K562 (cell line): ENCODE data around the gene PARD3B. TPM values are rescaled to one million over a fixed set of nuclear protein-coding genes. Genes with fewer than 3 reads are reported as not detected.

Source experiments
- ATAC-seq: fragments of 200-7000 bp; cut with Tn5 transposase; 3 replicates; pipeline ENCODE4 v1.9.1; 2020; ENCODE audit warnings: moderate library complexity
- BruUV-seq: library from RNA; stranded (reverse); fragments of 400-500 nt; replicated peaks from 2 replicates; lab custom pipeline; 2021; lab: Mats Ljungman, UMichigan
- CTCF ChIA-PET: fragments of 300-600 bp; formaldehyde crosslinking; extraction: SDS; loops from one replicate; lab custom pipeline; 2021; ENCODE audit warnings: low intra/inter-chr PET ratio; lab: Yijun Ruan, JAX
- POLR2A ChIA-PET: fragments of 300-600, 350-650 bp; sonication (Branson Sonifier 250); formaldehyde crosslinking; extraction: SDS; loops from one replicate; lab custom pipeline; 2021; ENCODE audit warnings: antibody characterized with exemption, inconsistent platforms; lab: Yijun Ruan, JAX
- DNase-seq, 4 experiments: peaks; one replicate each; pipeline versions ENCODE4 v3.0.0 to v3.0.0-alpha.2; 2011 to 2018; ENCODE audit warnings: low spot score in 3 of 4, mixed read lengths in 3 of 4; ENCODE audit errors: extremely low read depth in 1 of 4
- FAIRE-seq: peaks from 2 replicates; lab custom pipeline; 2011; peaks lifted over from hg19 to GRCh38; lab: Jason Lieb, UNC
- H2AFZ ChIP-seq: 2 replicates; pipeline ENCODE4 v1.6.0; 2011; ENCODE audit warnings: low read depth, low read length, control low read depth, inconsistent platforms
- H3K27ac ChIP-seq: fragments of 200-600 bp; 3 replicates; pipeline ENCODE4 v1.8.0; 2011; ENCODE audit warnings: low read depth, mild to moderate bottlenecking, control low read depth, inconsistent platforms, low read length, moderate library complexity, mixed read lengths; ENCODE audit errors: extremely low read depth
- H3K27me3 ChIP-seq, 2 experiments: fragments of 300-600 bp in 1 of 2; 2 replicates in 1 of 2; 3 replicates in 1 of 2; pipeline versions ENCODE4 v1.6.0 to v1.8.0; 2011; ENCODE audit warnings: inconsistent platforms in 2 of 2, low read length in 2 of 2, mild to moderate bottlenecking in 1 of 2, mixed read lengths in 1 of 2, moderate library complexity in 1 of 2; ENCODE audit not compliant: control insufficient read depth in 2 of 2, insufficient read depth in 2 of 2
- H3K36me3 ChIP-seq: fragments of 300-600 bp; 3 replicates; pipeline ENCODE4 v1.8.0; 2011; ENCODE audit warnings: mild to moderate bottlenecking, low read length, inconsistent platforms; ENCODE audit not compliant: control insufficient read depth, insufficient read depth
- H3K4me1 ChIP-seq, 2 experiments: fragments of 200-600 bp in 1 of 2; replicated peaks in 1 of 2; 2 replicates in 1 of 2; 3 replicates in 1 of 2; pipeline versions ENCODE4 v1.5.1 to v1.8.0; 2011; ENCODE audit warnings: inconsistent platforms in 2 of 2, low read length in 2 of 2, mild to moderate bottlenecking in 1 of 2, mixed read lengths in 1 of 2, moderate library complexity in 1 of 2; ENCODE audit not compliant: control insufficient read depth in 2 of 2, insufficient read depth in 2 of 2
- H3K4me2 ChIP-seq: 2 replicates; pipeline ENCODE4 v1.6.1; 2011; ENCODE audit warnings: low read length, control low read depth, inconsistent platforms, mixed read lengths; ENCODE audit not compliant: insufficient read depth
- H3K4me3 ChIP-seq: fragments of 200-600 bp; sonication (generic), shearing (Covaris generic); 2 replicates; pipeline ENCODE4 v1.5.1; 2016; ENCODE audit warnings: control low read depth, inconsistent platforms
- H3K79me2 ChIP-seq: fragments of 200-600 bp; 3 replicates; pipeline ENCODE4 v1.8.0; 2011; ENCODE audit warnings: low read length, inconsistent platforms; ENCODE audit not compliant: control insufficient read depth, insufficient read depth
- H3K9ac ChIP-seq, 2 experiments: 2 replicates each; pipeline versions ENCODE4 v1.6.0 to v1.6.1; 2011; ENCODE audit warnings: low read depth in 2 of 2, low read length in 2 of 2, control low read depth in 1 of 2, inconsistent platforms in 1 of 2, mild to moderate bottlenecking in 1 of 2, mixed read lengths in 1 of 2; ENCODE audit not compliant: insufficient read depth in 1 of 2
- H3K9me1 ChIP-seq: one replicate; pipeline ENCODE4 v1.6.0; 2011; ENCODE audit warnings: inconsistent platforms, mild to moderate bottlenecking, low read length, moderate library complexity; ENCODE audit not compliant: control insufficient read depth, insufficient read depth
- H3K9me3 ChIP-seq: replicated peaks from 2 replicates; pipeline ENCODE4 v1.5.1; 2011; ENCODE audit warnings: low read depth, low read length, inconsistent platforms; ENCODE audit not compliant: control insufficient read depth, insufficient read depth
- H4K20me1 ChIP-seq: replicated peaks from 2 replicates; pipeline ENCODE4 v1.6.1; 2011; ENCODE audit warnings: low read length, inconsistent platforms, mixed read lengths; ENCODE audit not compliant: control insufficient read depth, insufficient read depth
- FOS ChIP-seq: IDR thresholded peaks from 3 replicates; pipeline ENCODE4 v1.6.1; 2011; ENCODE audit not compliant: insufficient read length; ENCODE audit errors: extremely low read depth
- PCBP2 ChIP-seq: fragments of 200-400 bp; formaldehyde crosslinking; IDR thresholded peaks from 2 replicates; pipeline ENCODE4 v1.6.1; 2018; ENCODE audit warnings: low read length, low read depth, mild to moderate bottlenecking, moderate library complexity; ENCODE audit not compliant: poor library complexity, severe bottlenecking
- PHF21A ChIP-seq: fragments of 450-650 bp; IDR thresholded peaks from 2 replicates; pipeline ENCODE4 v1.6.1; 2017; ENCODE audit warnings: low read depth, borderline replicate concordance
- PTRF ChIP-seq: fragments of 450-650 bp; IDR thresholded peaks from 2 replicates; pipeline ENCODE4 v1.6.1; 2016; ENCODE audit warnings: mild to moderate bottlenecking, missing genetic modification characterization, missing compliant biosample characterization
- RERE ChIP-seq: sonication (generic); formaldehyde crosslinking; IDR thresholded peaks from 2 replicates; pipeline ENCODE4 v1.8.0; 2023; ENCODE audit warnings: missing genetic modification reagents, mild to moderate bottlenecking, borderline replicate concordance
- SIN3B ChIP-seq: fragments of 450-650 bp; IDR thresholded peaks from 2 replicates; pipeline ENCODE4 v1.6.1; 2017; ENCODE audit warnings: low read depth, mild to moderate bottlenecking, moderate library complexity
- SMAD1 ChIP-seq: fragments of 150-350 bp; IDR thresholded peaks from 2 replicates; pipeline ENCODE4 v1.6.1; 2014; ENCODE audit warnings: low read length, low read depth; ENCODE audit not compliant: partially characterized antibody
- SRSF7 ChIP-seq: fragments of 200-400 bp; formaldehyde crosslinking; optimal IDR thresholded peaks from 2 replicates; pipeline ENCODE3; 2017; ENCODE audit warnings: mild to moderate bottlenecking, low read depth, low read length
- WGBS: fragments of 100-300 bp; shearing (Covaris generic); methylation state at CpG from one replicate; pipeline ENCODE4 v1.1.6; 2016; ENCODE audit warnings: low coverage, mixed read lengths; ENCODE audit not compliant: insufficient coverage; ENCODE audit errors: missing lambda C conversion rate; 5-methylcytosine and 5-hydroxymethylcytosine counted together
- in situ Hi-C: fragments of 300-500 bp; cut with MboI; formaldehyde crosslinking; loops from 4 replicates; pipeline ENCODE4 v1.15.0; 2018; ENCODE audit warnings: inconsistent platforms, mixed read lengths
- intact Hi-C: fragments of 100-400 bp; cut with micrococcal nuclease; formaldehyde crosslinking; loops from 2 replicates; pipeline ENCODE4 v1.14.2; 2022
- polyA plus RNA-seq, 8 experiments: library from polyadenylated mRNA; depleted of rRNA in 4 of 8; stranded (reverse) in 5 of 8; unstranded in 3 of 8; fragments of >200 nt; fragmentation: Nextera tagmentation in 2 of 8; fragmentation: Illumina TruSeq in 1 of 8; extraction: Ambion mirVana in 2 of 8; extraction: Trizol in 1 of 8; gene quantifications; 2 replicates each; pipeline versions ENCODE4 v1.2.1 to v1.2.3, GENCODE V29; 2011 to 2014; ENCODE audit warnings: inconsistent platforms in 1 of 8, missing spikeins in 1 of 8
- total RNA-seq, 7 experiments: library from RNA; depleted of rRNA in 6 of 7; stranded (reverse); fragments of >200 nt in 6 of 7; fragmentation: Illumina TruSeq in 2 of 7; extraction: Trizol in 2 of 7; gene quantifications; 2 replicates each; pipeline versions ENCODE4 v1.2.1 to v1.2.3, GENCODE V29; 2011 to 2021; ENCODE audit warnings: low replicate concordance in 1 of 7
- TF ChIP-seq, protein P1 (sequence below): fragments of 150-350 bp; conservative IDR thresholded peaks from 2 replicates; pipeline ENCODE4 v1.6.1; 2014; ENCODE audit warnings: low read length
- TF ChIP-seq, protein P2 (sequence below): fragments of 200-800 bp; sonication (Bioruptor generic); IDR thresholded peaks from 2 replicates; pipeline ENCODE4 v1.6.1; 2017; ENCODE audit warnings: missing genetic modification characterization, missing compliant biosample characterization

PARD3B gene
- total and polyA plus RNA-seq, 9 of the 15 experiments (the other 6 are each of a cell fraction or from before 2014, with no cell fraction given) = 0.15 to 3.0 (median 1.1) TPM

GRCh38 chr2:205510345-205510744 lies 965.1 kb downstream of the PARD3B start:
- no peak overlapping the region for H3K27ac ChIP-seq
- no peaks in the 10 kb centered on the region for H3K79me2 ChIP-seq
- WGBS = 0% methylated on average over 2 of the region's 2 CpGs
- in situ Hi-C loops = no loop called here
- no peak overlapping the region for H3K9ac ChIP-seq
- ChIA-PET POLR2A (interaction anchor here (1.1 kb wide), 1 partner anchor 27 kb away, joined by 3 read pairs; no protein-coding TSS in a partner anchor), CTCF (no interaction called here)
- no peak for TF ChIP-seq PCBP2
- TF ChIP-seq SIN3B = no peak
- TF ChIP-seq, protein P1, sequence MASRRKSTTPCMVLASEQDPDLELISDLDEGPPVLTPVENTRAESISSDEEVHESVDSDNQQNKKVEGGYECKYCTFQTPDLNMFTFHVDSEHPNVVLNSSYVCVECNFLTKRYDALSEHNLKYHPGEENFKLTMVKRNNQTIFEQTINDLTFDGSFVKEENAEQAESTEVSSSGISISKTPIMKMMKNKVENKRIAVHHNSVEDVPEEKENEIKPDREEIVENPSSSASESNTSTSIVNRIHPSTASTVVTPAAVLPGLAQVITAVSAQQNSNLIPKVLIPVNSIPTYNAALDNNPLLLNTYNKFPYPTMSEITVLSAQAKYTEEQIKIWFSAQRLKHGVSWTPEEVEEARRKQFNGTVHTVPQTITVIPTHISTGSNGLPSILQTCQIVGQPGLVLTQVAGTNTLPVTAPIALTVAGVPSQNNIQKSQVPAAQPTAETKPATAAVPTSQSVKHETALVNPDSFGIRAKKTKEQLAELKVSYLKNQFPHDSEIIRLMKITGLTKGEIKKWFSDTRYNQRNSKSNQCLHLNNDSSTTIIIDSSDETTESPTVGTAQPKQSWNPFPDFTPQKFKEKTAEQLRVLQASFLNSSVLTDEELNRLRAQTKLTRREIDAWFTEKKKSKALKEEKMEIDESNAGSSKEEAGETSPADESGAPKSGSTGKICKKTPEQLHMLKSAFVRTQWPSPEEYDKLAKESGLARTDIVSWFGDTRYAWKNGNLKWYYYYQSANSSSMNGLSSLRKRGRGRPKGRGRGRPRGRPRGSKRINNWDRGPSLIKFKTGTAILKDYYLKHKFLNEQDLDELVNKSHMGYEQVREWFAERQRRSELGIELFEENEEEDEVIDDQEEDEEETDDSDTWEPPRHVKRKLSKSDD = no peak
- TF ChIP-seq, protein P2, sequence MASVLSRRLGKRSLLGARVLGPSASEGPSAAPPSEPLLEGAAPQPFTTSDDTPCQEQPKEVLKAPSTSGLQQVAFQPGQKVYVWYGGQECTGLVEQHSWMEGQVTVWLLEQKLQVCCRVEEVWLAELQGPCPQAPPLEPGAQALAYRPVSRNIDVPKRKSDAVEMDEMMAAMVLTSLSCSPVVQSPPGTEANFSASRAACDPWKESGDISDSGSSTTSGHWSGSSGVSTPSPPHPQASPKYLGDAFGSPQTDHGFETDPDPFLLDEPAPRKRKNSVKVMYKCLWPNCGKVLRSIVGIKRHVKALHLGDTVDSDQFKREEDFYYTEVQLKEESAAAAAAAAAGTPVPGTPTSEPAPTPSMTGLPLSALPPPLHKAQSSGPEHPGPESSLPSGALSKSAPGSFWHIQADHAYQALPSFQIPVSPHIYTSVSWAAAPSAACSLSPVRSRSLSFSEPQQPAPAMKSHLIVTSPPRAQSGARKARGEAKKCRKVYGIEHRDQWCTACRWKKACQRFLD (CRISPR knock-in tag) = no peak
- TF ChIP-seq PHF21A = no peak
- no peak for TF ChIP-seq PTRF
- TF ChIP-seq SMAD1 = no peak
- no peak for TF ChIP-seq FOS
- no peak for TF ChIP-seq SRSF7
- TF ChIP-seq RERE (CRISPR knock-in tag) = no peak
- H3K4me3 ChIP-seq = no peak overlapping the region
- DNase-seq (no peak), FAIRE-seq (no peak), ATAC-seq (no peak)
- no peaks in the 10 kb centered on the region for H4K20me1 ChIP-seq
- no peaks in the 10 kb centered on the region for H3K4me1 ChIP-seq
- BruUV-seq = no TSS peak
- no peaks in the 10 kb centered on the region for H3K9me1 ChIP-seq
- H3K4me2 ChIP-seq = no peak overlapping the region
- H3K27me3 ChIP-seq = no peaks in the 10 kb centered on the region
- H2AFZ ChIP-seq = no peak overlapping the region
- no peaks in the 10 kb centered on the region for H3K9me3 ChIP-seq
- no peaks in the 10 kb centered on the region for H3K36me3 ChIP-seq
- intact Hi-C loops = no loop called here
